OCI-LY1 (cell line): ENCODE data around the gene ZBTB32.

ENCODE experiments used
- EZH2 ChIP-seq: fragments of 200-600 bp; sonication (generic), shearing (Covaris generic); IDR thresholded peaks from 2 replicates; pipeline ENCODE4 v1.8.0; 2017; ENCODE audit warnings: borderline replicate concordance, mixed run types, mild to moderate bottlenecking, antibody characterized with exemption, low read length, moderate library complexity, mixed read lengths
- TF ChIP-seq, protein P1 (sequence below): fragments of 200-600 bp; sonication (generic), shearing (Covaris generic); IDR thresholded peaks from 2 replicates; pipeline ENCODE4 v1.5.1; 2017; ENCODE audit warnings: mild to moderate bottlenecking, antibody characterized with exemption, low read length, moderate library complexity, mixed read lengths

DNA sequence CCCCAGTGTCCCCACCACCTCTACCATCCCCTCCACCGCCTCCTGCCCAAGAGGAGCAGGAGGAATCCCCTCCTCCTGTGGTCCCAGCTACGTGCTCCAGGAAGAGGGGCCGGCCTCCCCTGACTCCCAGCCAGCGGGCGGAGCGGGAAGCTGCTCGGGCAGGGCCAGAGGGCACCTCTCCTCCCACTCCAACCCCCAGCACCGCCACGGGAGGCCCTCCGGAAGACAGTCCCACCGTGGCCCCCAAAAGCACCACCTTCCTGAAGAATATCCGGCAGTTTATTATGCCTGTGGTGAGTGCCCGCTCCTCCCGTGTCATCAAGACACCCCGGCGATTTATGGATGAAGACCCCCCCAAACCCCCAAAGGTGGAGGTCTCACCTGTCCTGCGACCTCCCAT, 16.3 kb downstream of the ZBTB32 start:
- TF ChIP-seq, protein P1, sequence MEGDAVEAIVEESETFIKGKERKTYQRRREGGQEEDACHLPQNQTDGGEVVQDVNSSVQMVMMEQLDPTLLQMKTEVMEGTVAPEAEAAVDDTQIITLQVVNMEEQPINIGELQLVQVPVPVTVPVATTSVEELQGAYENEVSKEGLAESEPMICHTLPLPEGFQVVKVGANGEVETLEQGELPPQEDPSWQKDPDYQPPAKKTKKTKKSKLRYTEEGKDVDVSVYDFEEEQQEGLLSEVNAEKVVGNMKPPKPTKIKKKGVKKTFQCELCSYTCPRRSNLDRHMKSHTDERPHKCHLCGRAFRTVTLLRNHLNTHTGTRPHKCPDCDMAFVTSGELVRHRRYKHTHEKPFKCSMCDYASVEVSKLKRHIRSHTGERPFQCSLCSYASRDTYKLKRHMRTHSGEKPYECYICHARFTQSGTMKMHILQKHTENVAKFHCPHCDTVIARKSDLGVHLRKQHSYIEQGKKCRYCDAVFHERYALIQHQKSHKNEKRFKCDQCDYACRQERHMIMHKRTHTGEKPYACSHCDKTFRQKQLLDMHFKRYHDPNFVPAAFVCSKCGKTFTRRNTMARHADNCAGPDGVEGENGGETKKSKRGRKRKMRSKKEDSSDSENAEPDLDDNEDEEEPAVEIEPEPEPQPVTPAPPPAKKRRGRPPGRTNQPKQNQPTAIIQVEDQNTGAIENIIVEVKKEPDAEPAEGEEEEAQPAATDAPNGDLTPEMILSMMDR, result no peak
- no peak for TF ChIP-seq EZH2
